Keratinocyte (primary cell): ENCODE results near the gene ITIH3.

Experiments used
- EZH2 ChIP-seq: IDR thresholded peaks from one replicate; pipeline ENCODE4 v1.6.1; 2012; ENCODE audit warnings: inconsistent platforms, mild to moderate bottlenecking, low read length, moderate library complexity
- TF ChIP-seq, protein P1 (sequence below), 3 experiments: IDR thresholded peaks in 1 of 3; conservative IDR thresholded peaks in 1 of 3; optimal IDR thresholded peaks in 1 of 3; 2 replicates in 2 of 3; 3 replicates in 1 of 3; pipeline versions ENCODE3 to v1.5.1; 2011; ENCODE audit warnings: low read length in 3 of 3, mild to moderate bottlenecking in 3 of 3, moderate library complexity in 2 of 3, control low read depth in 1 of 3, inconsistent platforms in 1 of 3; ENCODE audit not compliant: insufficient read depth in 2 of 3; ENCODE audit errors: extremely low read depth in 1 of 3

DNA sequence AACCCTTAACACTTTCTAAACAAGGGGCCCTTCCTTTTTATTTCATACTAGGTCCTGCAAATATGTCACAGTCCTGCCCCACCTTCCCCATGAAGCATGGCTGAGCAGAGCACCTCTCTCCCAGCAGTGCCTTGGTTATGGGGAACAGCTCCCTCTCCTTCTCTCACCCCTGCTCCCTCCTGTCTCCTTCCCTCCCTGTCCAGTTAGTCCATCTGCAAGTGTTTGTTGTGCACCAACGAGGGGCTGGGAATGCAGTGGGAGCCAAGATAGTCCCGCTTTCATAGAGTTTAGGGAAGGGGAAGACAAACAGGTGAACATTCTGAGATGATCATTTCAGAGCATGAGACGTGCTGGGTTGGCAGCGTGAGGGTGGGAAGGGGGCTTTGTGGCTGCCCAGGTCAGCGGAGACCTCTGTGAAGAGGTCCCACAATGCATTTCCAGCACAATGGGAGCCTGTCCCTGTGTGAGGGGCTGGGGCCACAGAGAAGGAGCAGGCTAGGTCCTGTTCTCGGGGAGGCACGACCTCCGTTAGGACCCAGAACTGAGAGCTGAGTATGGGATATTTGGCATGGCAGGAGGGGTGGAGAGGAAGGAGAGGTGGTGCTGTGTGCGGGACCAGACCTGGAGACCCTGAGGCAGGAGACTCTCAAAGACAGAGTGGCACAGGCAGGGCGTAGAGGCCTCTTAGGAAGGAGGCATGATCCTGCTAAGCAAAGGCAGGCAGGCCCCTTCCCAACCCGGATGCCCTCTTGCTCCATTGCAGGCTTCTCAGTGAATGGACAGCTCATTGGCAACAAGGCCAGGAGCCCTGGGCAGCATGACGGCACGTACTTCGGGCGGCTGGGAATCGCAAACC is 5.5 kb upstream of the ITIH3 start:
- TF ChIP-seq, protein P1, sequence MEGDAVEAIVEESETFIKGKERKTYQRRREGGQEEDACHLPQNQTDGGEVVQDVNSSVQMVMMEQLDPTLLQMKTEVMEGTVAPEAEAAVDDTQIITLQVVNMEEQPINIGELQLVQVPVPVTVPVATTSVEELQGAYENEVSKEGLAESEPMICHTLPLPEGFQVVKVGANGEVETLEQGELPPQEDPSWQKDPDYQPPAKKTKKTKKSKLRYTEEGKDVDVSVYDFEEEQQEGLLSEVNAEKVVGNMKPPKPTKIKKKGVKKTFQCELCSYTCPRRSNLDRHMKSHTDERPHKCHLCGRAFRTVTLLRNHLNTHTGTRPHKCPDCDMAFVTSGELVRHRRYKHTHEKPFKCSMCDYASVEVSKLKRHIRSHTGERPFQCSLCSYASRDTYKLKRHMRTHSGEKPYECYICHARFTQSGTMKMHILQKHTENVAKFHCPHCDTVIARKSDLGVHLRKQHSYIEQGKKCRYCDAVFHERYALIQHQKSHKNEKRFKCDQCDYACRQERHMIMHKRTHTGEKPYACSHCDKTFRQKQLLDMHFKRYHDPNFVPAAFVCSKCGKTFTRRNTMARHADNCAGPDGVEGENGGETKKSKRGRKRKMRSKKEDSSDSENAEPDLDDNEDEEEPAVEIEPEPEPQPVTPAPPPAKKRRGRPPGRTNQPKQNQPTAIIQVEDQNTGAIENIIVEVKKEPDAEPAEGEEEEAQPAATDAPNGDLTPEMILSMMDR (optimal IDR thresholded peaks at IDR 0.05 in 1 of 3, IDR thresholded peaks at IDR 0.05 in 1 of 3, conservative IDR thresholded peaks at IDR 0.05 in 1 of 3; ENCODE audit: extremely low read depth in 1 of 3, insufficient read depth in 2 of 3, low read length in 3 of 3), result no peak
- TF ChIP-seq EZH2, result no peak
